ENCODE results near the gene NUCB2.

Gene NUCB2

DNA sequence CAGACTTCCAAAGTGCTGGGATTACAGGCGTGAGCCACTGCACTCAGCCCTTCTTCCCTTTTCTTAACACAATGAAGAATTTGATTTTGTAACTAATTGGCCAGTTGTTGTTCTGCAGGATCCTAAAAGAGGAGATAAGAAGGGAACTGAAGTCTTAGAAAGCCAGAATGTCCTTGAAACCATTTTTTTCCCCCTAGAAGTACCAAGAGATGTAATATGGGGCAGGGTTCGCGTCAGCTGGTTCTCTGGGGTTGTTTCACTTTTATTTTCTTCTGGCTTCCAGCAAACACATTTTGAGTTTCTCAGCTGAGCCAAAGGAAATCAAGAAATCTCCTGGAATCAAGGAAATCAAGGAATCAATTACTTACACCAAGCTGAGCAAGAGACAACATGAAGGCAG, 7.6 kb upstream of the NUCB2 start:
- no peak for DNase-seq (ENCODE audit: low read depth)

DNA sequence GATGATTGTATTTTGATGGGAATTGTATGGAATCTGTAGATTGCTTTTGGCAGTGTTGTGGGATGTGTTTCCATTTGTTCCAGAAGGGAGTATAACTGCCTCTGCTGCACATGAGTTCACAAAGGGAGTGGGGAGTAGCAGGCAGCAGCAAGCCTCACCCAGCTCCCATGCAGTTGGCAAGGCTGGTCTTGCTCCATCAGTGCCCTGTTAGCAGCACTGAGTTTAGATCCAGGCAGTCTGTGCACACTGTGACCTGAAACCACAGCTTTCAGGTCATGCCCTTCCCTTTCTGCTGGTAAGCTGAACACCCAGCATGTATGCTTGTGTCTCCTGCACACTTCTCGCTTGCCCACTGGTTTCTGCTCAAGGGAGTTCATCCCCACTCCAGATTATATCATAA, 3.7 kb upstream of the NUCB2 start:
- no peak for DNase-seq (ENCODE audit: low read depth)

DNA sequence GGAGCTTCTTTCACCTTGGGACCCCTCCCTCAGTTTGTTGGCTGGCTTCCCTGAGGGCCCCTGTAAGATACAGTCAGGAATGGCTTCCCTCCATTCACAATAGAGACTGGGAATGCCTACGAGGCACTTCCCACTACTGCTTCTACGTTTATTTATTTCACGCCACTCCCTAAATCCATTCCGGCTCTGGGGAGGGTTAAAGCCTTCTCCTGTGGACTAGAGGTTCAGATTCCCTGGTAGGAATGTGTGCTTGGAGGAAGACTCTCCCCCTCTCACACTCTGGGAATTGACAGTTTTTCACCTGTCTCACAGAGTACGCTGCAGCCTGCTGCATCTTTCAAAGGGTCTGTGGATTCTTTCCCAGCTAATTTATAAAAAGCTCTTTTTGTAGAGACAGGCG, 3.3 kb upstream of the NUCB2 start:
- DNase-seq (ENCODE audit: low read depth) = no peak

DNA sequence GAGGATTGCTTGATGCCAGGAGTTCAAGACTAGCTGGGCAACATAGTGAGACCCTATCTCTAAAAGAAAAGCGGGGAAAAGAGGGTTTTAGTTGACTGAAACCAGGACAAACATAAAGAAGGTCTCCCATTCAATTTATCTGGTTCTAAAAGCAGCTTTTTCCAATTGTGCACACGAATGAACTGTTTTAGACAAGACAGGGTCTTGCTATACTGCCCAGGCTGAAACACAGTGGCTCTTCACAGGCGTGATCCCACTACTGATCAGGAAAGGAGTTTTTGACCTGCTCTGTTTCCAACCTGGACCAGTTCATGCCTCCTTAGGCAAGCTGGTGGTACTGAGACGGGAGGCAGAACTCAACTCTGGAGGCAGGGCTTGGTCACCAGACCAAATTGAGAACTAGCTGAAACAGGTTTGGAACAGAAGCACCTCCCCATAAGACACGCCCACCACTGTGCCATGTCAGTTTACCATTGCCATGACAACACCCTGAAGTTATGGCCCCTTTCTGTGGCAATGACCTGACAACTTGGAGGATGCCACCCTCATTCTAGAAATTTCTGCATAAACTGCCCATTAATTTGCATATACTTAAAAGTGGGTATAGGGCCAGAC, 2.8 kb upstream of the NUCB2 start:
- DNase-seq (ENCODE audit: low read depth) = no peak

DNA sequence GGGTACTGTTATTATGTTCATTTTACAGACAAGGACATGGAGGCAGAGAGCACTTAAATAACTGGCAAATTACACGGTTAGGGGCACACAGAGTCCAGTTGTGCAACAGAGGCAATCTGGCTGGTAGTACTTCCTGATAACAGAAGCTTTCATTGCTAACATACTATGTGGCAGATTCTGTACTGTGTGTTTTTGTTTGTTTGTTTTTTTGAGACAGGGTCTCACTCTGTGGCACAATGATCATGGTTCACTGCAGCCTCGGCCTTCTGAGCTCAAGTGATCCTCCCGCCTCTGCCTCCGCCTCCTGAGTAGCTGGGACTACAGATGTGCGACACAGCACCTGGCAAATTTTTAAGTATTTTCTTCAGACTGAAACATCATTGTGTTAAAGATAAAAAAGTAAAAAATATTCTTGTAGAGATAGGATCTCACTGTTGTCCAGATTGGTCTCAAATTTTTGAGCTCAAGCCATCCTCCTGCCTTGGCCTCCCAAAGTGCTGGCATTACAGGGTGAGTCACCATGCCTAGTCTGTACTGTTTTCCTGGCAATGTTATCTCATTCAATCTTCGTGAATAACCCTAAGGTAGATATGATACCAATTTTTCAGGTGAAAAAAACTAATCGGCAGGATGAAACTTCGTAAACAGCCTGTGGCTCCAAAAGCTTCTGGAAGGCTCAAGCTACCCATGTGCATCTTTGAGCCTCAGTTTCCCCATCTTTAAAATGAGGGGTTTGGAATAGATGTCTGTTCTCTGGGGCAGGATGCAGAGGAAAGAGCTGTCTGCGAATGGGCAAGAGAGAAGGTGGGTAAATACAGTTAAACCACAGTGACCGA, 921 bp upstream of the NUCB2 start:
- DNase-seq (ENCODE audit: low read depth) = no peak

DNA sequence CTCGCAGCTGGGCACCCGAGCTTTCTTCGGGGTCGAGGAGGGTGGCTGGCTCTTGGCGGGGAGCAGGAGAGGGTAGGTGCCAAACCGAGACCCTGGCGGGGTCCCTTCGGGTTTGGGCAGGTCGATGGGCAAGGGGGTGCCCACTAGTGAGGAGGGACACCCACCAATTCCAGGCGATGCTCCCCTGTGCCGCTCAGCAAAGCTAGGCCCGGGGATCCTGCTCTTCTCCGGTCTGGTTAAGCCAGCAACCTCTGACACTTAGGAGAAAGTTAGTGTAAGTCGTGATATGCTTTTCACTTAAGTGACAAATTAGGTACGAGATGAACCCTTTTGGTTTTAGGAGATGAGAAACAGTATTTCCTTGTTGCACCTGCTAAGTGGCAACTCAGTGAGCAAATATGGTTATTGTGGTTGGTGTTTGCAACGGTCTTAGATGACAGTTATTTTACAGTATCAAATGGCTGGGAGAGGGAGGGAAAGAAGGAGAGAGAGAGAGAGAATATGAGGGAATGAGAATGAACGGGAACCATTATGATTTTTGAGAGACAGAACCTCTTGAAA, 565 bp downstream of the NUCB2 start:
- DNase-seq (ENCODE audit: low read depth) = no peak

DNA sequence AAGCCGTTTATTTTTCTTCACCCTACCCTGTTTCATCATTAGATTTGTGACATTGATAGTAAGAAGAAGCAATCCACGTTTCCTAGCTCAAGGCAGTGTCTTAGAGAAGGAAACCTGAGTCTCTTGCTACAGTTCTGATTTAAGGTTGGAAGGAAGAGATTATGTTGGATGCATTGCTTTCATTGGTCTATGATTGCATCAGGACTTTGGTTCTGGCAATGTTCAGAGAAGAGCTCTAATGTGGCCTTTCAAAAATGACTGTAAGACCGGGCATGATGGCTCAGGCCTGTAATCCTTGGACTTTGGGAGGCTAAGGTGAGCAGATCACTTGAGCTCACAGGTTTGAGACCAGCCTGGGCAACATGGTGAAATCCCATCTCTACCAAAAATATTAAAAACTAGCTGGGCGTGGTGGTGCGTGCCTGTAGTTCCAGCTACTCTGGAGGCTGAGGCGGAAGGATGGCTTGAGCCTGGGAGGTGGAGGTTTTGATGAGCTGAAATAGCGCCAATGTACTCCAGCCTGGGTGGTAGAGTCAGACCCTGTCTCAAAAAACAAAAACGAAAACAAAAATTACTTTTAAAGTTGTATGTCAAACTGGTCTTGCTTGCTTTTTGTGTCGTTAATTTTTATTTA, 4.1 kb downstream of the NUCB2 start:
- no peak for DNase-seq (ENCODE audit: low read depth)

DNA sequence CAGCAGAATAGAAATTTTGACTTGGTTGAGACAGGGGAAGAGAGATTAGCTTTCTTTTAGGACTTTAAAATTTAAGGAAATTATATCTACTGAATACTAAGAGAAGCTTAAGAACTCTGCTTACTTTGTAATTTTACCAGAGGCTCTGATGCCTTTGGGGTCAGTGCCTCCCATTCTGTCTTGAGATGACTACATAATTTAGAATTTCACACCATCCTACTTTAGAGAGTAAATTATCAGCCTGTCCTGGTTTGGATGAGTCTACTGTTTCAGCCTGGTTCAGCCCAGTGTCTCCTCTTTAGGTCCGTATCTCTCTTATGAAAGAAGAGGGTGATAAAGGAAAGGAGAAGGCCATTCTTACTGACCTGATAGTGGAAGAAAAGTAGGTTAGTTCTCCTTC, 9.8 kb downstream of the NUCB2 start:
- no peak for DNase-seq (ENCODE audit: low read depth)

DNA sequence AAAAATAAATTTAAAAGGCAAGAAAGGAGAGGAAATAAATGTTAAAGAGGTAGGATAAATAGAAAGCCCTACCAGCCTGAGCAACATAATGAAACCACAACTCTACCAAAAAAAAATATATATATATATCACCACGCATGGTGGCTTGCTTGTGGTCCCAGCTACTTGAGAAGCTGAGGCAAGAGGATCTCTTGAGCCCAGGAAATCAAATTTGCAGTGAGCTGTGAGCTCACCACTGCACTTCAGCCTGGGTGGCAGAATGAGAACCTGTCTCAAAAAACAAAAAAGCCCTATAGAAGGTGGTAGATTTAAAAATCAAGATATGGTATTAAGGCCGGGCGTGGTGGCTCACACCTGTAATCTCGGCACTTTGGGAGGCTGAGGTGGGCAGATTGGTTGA, 10.5 kb downstream of the NUCB2 start:
- no peak for DNase-seq (ENCODE audit: low read depth)

DNA sequence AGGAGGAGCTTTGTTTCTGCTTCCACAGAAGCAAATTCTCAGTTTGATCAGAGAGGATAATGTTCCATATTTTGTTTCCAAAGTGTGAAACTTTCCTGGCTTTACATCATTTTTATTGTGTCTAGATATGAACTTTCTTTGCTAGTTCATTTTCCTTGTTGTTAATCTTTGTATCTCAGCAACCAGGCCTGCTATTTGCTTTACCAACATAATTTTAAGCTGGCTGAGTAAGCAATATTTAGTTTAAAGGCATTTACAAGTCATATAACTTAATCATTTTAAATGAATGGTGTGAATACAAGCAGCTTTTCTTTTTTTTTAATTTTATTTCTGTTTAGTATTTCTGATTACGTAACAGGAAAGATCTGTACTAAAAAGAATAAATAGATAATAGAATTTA, 15.2 kb downstream of the NUCB2 start:
- no peak for DNase-seq (ENCODE audit: low read depth)

DNA sequence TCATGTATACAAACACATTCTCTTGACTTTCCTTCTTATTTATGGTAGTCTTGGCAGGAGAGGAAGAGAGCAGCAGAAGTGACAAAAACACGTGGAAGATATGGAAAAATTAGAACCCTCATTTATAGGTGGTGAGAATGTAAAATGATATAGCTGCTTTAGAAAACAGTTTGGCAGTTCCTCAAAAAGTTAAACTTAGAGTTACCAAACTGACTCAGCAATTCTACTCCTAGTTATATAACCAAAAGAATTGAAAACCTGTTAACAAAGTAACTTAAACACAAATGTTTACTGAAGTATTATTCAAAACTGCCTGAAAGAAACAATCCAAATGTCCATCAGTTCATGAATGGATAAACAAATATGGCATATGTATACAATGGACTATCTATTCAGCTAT, 16.8 kb downstream of the NUCB2 start:
- DNase-seq (ENCODE audit: low read depth) = no peak

DNA sequence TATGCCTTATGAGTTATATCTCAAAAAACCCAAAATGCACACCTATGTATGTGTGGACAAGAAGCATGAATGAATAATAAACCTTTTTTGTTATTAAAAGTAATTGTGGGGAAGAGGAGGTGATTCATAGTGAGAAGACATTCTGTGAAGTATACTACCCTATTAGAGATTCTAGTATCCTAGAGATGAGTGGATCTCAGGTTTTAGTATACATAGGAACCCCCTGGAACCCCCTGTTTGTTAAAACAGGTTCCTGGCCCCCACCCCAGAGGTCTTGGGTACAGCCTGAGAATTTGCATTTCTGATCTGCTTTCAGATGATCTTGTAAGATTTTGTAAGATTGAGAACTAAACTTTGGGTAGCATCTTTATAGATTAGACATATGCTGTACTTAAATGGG, 17.5 kb downstream of the NUCB2 start:
- no peak for DNase-seq (ENCODE audit: low read depth)

DNA sequence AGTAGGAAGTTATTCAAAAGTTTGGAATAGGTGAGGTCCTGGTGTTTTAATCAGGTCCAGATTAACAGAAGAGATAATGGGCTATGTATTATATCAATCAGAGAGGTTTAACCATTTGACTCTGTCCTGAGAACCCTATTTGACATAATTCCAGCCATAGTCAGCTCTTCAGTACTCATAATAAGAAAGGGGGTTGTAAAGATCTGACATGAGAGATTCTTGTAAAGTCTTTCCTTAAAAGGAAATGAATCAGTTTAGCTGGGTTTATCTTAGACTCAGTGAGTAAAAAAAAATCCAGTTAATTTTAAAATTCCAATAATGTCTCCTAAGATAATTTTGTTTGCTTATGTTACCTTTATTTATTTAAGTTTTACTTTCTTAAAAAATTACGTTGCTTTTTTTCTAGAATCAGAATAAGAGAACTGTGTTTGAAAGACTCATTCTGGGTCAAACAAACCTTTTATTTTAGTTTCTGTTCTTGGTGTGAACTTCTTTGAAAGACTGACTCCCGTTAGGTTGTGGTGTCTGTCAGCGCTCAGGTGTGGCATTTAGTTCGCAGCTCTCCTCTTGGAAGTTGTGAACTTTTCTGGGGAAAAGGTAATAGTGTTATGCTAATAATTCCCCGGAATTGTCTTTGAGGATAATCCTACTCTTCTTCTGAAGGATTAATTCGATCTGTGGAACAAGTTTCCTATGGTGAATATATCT, 20.5 kb downstream of the NUCB2 start:
- no peak for DNase-seq (ENCODE audit: low read depth)

DNA sequence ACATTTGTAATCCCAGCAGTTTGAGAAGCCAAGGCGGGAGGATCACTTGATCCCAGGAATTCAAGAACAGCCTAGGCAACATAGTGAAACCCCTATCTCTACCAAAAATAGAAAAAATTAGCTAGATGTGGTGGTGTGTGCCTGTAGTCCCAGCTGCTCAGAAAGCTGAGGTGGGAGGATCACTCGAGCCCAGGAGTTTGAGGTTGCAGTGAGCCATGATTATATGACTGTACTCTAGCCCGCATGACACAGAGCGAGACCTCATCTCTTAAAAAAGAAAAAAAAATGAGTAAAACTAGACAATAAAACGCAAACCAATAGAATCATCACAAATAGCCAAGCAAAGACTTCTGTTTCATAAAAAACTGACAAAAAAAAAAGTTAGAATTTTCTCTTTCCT, 21.8 kb downstream of the NUCB2 start:
- no peak for DNase-seq (ENCODE audit: low read depth)

DNA sequence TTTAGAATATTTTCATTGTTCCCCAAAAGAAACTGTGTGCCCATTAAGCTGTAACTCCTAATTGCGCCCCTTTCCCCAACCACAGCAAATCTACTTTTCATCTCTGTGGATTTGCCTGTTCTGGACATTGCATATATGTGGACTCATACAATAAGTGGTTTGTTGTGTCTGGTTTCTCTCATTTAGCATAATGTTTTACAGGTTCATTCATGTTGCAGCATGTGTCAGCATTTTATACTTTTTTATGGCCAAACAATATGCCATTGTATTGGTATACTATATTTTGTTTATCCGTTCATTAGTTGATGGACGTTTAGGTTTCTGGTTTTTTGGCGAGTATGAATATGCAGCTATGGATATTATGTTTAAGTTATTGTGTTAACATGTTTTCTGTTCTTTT, 23.8 kb downstream of the NUCB2 start:
- DNase-seq (ENCODE audit: low read depth) = no peak

DNA sequence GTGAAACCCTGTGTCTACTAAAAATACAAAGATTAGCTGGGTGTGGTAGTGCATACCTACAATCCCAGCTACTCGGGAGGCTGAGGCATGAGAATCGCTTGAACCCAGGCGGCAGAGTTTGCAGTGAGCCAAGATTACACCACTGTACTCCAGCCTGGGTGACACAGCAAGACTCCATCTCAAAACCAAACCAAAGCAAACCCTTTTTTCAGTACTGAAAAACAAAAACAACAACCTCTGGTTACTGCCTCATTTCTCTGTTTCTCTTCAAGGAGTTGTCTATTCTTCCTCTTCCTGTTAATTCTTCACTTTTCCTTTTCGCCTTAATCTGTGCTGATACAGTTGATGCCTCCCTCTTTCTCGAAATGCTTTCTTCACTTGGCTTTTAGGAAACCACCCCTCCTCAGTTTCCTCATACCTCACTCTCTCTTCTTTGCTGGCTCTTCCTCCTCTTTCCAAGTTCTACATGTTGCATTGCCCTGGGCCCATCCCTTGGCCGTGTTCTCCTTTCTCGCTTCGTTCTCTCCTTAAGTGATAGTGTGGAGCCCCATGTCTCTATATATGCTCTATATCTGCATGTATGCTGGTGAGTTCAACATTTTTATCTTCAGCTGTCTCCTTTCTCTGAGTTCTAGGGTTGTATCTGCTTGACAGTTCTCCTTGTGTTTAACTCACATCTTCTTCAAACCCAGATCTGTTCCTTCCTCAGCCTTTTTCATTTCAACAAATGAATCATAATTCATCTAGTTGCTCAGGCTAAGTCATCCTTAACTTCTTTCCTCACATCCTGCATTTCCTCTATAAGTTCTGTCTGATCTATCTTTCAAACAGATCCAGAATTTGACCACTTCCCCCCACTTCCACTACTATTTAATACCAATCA, 37.1 kb downstream of the NUCB2 start:
- DNase-seq (ENCODE audit: low read depth) = no peak

DNA sequence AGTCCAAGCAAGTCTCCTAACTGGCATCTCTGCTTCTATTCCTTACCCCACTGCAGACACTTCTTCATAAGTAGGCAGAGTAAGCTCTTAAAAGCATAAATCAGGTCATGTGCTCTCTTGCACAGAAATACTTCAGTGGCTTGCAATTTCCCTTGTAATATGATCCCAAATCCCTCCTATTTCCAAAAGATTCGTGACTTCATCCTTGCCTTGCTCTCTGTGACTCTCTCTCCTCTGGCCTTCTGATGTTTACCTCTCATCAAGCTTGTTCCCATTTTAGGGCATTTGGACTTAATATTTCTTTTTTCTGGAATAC, 37.7 kb downstream of the NUCB2 start:
- no peak for DNase-seq (ENCODE audit: low read depth)

DNA sequence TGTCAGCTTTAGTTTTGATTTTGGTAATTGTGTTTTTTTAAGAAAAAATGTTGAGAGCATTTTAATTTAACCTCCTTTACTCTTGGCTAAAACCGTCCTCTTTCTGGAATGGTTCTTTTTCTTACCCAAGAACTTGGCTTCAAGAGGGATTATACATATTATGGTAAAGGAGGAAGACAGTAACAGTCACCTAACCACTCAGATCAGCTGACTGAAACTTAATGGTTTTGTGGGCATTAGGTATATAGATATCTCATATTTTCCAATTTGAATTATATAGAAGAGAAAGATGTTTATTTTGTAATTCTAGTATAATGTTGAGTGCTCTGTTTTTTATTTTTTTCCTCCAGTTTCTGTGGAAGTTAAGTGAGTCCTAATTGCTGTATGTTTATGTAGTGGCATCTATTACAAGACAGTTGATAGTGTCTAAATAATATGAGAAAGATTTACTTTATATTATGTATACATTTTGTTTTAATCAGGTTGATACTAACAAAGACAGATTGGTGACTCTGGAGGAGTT, 38.4 kb downstream of the NUCB2 start:
- DNase-seq (ENCODE audit: low read depth) = no peak

DNA sequence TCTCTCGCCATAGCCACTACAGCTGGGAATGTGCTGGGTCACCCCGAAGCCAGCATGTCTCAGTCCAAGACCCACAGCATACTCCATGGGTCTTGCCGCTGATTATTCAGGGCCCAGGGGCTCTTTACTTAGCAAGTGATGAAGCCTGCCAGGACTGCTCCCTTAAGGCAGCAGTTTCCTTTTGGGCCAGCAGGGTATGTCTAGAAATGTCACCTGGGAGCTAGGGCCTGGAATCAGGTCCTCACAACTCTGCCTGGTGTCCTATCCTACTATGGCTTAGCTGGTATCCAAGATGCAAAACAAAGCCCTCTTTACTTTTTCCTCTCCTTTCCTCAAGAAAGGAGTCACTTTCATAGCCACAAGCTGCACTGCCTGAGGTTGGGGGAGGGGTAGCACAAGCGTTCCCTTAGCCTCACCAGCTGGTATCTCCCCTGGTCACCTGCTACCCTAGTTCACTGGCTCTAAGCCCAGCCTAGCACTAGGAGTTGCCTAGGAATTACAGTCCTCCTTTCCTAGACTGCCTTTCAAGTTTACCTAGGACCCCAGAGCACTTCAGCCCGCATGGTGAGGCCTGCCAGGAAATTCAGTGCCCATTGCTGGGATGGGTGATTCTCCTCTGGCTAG, 52.4 kb downstream of the NUCB2 start:
- DNase-seq (ENCODE audit: low read depth) = no peak

DNA sequence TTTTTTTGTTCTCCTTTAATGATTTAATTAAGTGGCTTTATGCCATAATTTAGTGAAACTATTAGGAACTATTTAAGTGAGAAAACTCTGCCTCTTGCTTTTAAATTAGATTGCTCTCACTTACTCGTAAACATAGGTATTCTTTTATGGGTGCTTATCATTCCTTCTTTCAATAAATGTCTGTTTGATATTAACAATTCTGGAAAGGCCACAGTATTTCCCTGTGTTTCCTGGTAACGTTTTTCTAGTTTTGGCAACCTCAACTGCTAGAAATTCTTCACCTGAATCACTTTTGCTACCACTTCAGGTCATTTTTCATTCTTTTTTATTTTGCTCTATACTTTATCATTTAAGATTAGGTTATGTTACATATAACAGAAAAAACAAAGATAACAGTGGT, 55.1 kb downstream of the NUCB2 start:
- DNase-seq (ENCODE audit: low read depth) = no peak

All from activated gamma-delta T cell treated with anti-CD3 and anti-CD28 coated beads, Interleukin-2, amount 50 U/mL, for 16 hours (primary cell).